GM21447 (cell line): ENCODE results near the gene YPEL4.

Experiments used
- ATAC-seq: cut with Tn5 transposase; IDR thresholded peaks from one replicate; pipeline ENCODE4 v1.9.1; 2021; ENCODE audit not compliant: unreplicated experiment

The YPEL4 gene

GRCh38 chr11:57634311-57634710 lies 15.4 kb downstream of the YPEL4 start:
- ATAC-seq = no peak

- no peak for ATAC-seq
These were observed 16.2 kb downstream of the YPEL4 start for GRCh38 chr11:57633394-57634070.

GRCh38 chr11:57632116-57632515 lies 17.6 kb downstream of the YPEL4 start:
- ATAC-seq = no peak

- no peak for ATAC-seq
These were observed 19.5 kb downstream of the YPEL4 start for GRCh38 chr11:57630171-57630570.

GRCh38 chr11:57626895-57627294 lies 22.8 kb downstream of the YPEL4 start:
- no peak for ATAC-seq

GRCh38 chr11:57624864-57625263 lies 24.8 kb downstream of the YPEL4 start:
- no peak for ATAC-seq

GRCh38 chr11:57622263-57622662 lies 27.4 kb downstream of the YPEL4 start:
- ATAC-seq = no peak

GRCh38 chr11:57620467-57620866 lies 29.2 kb downstream of the YPEL4 start:
- ATAC-seq = no peak

- no peak for ATAC-seq
These were observed 30.4 kb downstream of the YPEL4 start for GRCh38 chr11:57619331-57619730.

- no peak for ATAC-seq
These were observed 31.3 kb downstream of the YPEL4 start for GRCh38 chr11:57618438-57618837.

- no peak for ATAC-seq
These were observed 33.1 kb downstream of the YPEL4 start for GRCh38 chr11:57616595-57616994.

- ATAC-seq = no peak
These were observed 34.4 kb downstream of the YPEL4 start for GRCh38 chr11:57615308-57615707.

- no peak for ATAC-seq
These were observed 35.4 kb downstream of the YPEL4 start for GRCh38 chr11:57614234-57614772.

- ATAC-seq = no peak
These were observed 39.5 kb downstream of the YPEL4 start for GRCh38 chr11:57610170-57610569.

- no peak for ATAC-seq
These were observed 44.7 kb downstream of the YPEL4 start for GRCh38 chr11:57605028-57605420.

GRCh38 chr11:57604296-57605027 lies 45.2 kb downstream of the YPEL4 start:
- ATAC-seq = no peak

- ATAC-seq = no peak
These were observed 48.4 kb downstream of the YPEL4 start for GRCh38 chr11:57601297-57601696.

- no peak for ATAC-seq
These were observed 50.3 kb downstream of the YPEL4 start for GRCh38 chr11:57599381-57599780.

GRCh38 chr11:57598831-57599155 lies 50.9 kb downstream of the YPEL4 start:
- no peak for ATAC-seq

GRCh38 chr11:57597916-57598830 lies 51.5 kb downstream of the YPEL4 start:
- ATAC-seq = no peak

GRCh38 chr11:57597461-57597915 lies 52.2 kb downstream of the YPEL4 start, which contains the start of gene SERPING1:
SERPING1 (plus strand) TSS chr11:57597685; CDS start chr11:57598271, 586 bp downstream.
- no peak for ATAC-seq
